ENCODE measurements around the gene DIAPH2.

DNA sequence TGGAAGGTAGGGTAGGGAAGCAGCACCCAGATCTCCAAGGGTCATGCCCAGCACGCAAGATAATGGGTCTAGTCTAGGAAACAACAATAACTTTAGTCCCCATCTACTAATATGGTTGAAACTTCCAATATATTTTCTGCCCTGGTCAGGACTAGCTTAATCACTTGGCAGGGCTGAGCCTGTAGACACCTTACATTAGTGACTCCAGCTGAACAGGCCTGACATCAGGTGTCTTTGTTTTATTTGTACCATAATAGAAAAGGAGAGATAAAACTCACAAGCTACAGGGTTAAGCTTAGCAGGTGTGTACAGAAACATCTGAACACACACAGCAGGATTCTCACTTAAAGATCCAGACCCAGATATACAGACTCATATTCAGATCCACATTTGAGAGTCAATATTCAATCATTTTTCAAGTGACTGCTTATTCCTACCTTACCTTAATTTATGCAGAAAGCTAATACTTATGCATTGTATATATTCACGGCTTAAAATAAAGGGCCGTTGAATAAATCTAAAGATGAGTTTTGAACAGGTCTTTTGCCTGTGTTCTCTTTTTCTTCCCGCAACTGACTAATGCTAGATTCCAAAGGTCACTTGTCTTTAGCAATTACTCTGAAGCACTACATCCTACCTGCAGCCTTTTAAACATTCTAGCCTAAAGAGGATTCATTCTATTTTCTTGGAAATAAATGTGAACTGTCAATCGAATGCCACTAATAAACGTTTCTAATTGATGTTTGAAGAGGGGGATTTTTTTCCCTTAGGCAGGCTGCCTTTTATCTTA is 944.4 kb downstream of the DIAPH2 start:
- TF ChIP-seq, protein P1, sequence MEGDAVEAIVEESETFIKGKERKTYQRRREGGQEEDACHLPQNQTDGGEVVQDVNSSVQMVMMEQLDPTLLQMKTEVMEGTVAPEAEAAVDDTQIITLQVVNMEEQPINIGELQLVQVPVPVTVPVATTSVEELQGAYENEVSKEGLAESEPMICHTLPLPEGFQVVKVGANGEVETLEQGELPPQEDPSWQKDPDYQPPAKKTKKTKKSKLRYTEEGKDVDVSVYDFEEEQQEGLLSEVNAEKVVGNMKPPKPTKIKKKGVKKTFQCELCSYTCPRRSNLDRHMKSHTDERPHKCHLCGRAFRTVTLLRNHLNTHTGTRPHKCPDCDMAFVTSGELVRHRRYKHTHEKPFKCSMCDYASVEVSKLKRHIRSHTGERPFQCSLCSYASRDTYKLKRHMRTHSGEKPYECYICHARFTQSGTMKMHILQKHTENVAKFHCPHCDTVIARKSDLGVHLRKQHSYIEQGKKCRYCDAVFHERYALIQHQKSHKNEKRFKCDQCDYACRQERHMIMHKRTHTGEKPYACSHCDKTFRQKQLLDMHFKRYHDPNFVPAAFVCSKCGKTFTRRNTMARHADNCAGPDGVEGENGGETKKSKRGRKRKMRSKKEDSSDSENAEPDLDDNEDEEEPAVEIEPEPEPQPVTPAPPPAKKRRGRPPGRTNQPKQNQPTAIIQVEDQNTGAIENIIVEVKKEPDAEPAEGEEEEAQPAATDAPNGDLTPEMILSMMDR (IDR thresholded peaks at IDR 0.05) = no peak
- TF ChIP-seq POLR2A (IDR thresholded peaks at IDR 0.05) (no peak), EP300 (IDR thresholded peaks at IDR 0.05) (no peak)
